Hematopoietic multipotent progenitor cell (in vitro differentiated cells): ENCODE measurements around the gene AGRP. TPM values are rescaled to one million over a fixed set of nuclear protein-coding genes. Genes with fewer than 3 reads are reported as not detected.

Source experiments
- DNase-seq, 3 donors: peaks; one replicate each; pipeline ENCODE4 v3.0.0-alpha.2; 2011 to 2015; ENCODE audit warnings: low read depth in 2 of 3, low spot score in 2 of 3
- total RNA-seq: library from RNA; depleted of rRNA; stranded (reverse); fragments of >200 nt; gene quantifications from one replicate; pipeline ENCODE4 v1.2.3, GENCODE V29; 2012

AGRP gene
- total RNA-seq, 1 donor, result not detected

DNA sequence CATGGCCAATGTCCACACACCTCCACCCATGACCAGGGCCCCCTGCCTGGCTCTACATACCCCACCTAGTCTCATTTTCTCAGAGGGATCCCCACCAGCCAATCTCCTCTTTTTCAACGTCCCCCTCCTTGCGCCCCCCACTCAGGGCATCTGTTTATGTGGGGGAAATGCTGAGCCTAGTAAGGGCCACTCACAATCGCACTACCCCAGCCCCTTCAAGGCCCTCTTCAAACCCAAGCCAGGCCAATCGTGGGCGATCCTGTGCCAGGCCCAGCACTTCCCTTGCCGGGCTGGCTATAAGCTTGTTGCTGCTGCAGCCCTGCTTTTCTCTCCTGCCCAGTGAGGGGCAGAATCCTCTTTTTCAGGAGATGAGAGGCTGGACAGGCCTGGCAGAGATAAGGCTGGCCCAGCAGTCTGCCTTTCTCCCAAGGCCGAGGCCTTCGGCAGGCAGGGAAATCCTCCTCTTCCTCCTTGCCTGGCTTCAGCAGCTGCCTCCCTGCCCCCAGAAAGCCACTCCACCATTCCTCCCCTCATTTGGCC lies 36.3 kb downstream of the AGRP start:
- DNase-seq, result no peak

DNA sequence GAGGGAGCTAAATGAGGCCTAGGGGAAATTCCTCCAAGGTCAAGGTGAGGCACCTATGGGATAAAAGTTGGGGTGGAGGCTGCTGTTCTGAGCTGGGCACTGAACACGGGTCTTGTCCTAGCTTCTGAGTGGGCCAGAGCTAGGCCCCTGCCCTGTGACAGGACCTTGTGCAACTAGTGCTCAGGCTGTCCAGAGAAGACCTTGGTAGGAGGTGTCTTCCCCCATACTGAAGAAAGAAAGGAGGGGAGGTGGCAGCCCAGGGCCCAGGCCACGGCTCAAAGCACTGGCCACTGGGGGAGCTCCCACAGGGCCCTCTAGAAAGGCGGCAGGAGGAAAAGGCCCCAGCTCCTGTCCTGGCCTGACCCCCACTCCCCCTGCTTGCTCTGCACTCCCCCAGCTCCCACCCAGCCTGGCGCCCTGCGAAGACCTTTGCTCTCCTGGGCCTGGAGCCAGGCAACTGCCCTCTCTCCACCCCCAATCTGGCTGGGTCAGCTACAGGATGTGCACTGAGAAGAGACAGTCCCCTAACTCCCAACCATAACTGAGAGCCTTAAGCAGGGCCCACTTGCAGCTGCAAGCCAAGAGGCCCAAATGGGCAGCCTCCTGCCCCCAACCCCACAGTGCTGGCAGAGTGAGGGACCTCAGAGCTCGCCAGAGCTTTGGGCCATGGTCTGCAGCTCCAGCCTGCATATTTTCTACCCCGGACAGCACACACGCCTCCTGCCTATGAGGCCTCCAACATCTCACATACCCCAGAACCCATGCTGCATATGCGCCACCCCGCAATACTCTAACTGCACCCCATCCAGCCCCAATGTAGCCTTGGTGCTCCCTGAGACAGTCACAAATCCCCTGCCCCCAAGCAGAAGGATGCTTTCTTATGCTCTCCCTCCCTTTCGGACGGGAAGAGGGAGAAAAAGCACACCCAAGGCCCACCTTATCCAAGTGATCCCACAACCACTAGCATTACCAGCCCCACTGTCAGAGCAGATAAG lies 37.1 kb downstream of the AGRP start:
- no peak for DNase-seq

DNA sequence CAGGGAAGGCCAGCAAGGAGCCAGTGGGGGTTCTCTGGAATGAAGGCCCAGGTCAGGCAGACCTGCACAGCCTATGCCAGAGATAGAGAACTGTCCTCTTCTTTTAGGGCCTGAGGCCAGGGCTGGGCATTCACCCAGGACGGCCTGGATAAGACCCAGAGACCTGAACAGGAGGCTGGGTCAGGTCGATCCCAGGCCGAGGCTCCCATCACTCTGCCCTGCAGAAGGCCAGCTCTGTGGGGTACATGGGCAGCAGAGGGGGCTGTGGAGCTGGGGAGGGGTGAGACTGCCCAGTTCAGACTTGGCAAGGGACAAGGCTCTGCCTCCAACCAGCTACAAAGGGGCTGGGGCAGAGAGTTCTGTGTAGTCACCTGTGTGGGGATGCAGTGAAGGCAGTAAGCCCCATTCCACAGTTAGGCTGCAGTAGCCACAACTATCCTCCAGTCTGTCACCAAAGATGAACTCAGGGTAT lies 37.9 kb downstream of the AGRP start:
- DNase-seq, result no peak

DNA sequence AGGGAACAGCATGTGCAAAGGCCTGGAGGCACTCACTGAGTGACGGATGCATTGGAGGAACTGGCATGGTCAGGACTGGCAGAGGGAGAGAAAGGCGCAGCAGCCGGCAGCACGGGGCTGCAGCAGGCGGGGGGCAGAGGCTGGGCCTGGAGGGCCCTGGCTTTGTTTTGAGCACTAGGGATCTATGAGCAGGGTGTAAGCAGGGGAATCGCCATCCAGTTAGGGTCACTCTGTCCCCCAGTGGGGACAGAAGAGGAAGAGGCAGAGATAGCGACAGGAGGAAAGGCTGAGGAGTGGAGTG lies 38.3 kb downstream of the AGRP start:
- DNase-seq, result no peak

DNA sequence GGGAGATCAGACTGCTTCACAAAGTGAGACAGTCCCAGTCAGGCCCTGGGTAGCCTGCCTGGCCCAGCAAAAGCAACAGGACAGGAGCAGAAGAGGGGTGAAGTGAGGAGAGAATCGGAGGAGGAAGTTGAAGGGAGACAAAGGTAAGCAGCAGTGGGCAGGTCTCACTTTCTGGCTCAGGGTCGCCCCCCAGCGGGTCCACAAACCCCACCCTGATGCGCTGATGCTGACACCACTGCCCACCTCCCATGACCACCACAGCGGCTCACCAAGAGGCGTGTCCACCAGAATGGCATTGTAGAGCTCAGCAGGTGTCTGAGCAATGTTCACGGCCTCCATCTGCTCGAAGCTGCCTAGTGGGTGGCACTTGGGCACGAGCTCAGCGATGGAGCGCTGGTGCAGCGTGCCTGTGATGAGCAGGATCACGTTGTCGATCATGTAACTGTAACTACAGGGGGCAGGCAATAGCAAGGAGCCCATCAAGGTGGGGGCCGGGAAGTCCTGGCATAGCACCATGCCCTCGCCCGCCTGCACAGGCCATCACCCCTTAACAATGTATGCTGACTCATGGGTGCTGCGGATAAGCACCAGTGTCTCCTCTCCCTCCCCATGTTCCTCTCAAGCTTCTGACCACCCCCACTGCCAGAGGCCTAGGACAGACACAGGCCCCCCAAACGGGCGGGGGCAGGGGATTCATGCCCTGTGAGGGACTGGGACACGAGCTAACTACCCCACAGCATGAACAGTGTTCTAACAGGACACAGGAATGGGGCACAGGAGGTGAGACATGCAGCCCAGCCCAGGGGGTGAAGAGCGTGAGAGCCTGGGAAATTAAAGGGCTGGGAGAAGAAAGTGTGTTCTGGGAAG lies 38.9 kb downstream of the AGRP start:
- no peak for DNase-seq

DNA sequence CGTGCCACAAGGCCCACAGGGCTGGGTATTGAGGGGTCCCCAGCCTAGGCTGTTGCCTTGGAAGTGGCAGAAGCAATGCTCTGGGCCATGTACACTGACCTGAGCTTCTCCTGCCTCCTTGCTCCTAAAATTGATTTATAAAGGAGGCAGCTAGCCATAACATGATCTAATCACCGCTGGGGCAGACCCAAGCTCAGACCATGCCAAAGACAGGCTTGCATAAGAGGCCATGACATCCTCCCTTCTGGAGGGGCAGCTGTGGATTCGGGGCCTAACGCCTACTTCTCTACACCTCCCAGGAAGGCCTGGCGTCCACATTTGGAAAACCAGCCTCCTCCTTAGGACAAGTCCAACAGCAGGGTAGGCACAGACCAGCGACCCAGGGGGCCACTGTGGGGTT lies 40.1 kb downstream of the AGRP start:
- no peak for DNase-seq

DNA sequence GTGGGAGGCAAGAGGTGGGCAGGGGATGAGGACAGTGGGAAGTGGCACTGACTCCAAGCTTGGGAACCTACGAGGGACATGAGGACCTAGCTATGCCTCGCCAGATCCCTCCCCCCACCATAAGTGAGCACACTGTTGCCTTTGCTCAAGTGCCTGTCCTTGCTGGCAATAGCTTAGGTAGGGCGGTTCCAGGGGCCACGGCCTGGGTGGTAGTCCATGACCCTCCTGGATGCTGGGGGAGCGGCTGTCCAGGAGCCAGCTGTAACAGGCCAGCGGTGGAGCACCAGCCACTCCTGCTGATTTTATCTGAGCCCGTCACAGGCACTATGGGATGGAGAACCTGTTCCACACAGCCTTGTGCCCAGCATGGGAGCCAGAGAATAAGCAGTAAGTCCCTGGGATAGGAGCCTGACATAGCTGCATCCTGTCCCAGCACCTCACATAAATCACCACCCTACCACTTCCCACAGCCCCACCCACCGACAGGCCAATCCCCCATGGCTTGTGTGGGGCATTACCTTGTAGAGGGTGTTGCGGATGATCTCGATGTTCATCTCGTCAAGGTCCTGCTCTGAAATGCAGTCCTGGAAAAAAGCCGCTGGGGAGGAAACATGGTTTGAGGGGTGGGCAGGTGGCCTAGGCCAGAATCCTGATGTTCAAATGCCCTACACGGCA lies 40.6 kb downstream of the AGRP start:
- DNase-seq, result no peak

DNA sequence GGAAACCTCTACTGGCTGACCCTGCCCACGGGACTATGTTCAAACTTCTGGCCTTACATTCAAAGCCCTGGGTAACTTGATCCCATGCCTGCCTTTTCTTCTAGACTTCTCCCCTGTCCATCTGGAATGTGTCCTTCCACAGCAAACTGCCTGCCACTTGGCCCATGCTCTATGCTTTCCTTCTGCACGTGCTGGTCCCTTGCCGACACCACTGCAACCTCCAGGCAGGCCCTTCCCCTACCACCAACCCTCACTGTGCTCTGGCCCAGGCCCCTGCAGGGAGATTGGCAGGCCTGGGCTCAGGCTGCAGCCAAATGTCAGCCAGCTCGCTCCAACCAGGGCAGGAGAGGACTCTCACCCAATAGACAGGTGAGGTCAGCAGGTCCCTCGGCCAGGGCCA lies 41.4 kb downstream of the AGRP start:
- DNase-seq, result no peak

DNA sequence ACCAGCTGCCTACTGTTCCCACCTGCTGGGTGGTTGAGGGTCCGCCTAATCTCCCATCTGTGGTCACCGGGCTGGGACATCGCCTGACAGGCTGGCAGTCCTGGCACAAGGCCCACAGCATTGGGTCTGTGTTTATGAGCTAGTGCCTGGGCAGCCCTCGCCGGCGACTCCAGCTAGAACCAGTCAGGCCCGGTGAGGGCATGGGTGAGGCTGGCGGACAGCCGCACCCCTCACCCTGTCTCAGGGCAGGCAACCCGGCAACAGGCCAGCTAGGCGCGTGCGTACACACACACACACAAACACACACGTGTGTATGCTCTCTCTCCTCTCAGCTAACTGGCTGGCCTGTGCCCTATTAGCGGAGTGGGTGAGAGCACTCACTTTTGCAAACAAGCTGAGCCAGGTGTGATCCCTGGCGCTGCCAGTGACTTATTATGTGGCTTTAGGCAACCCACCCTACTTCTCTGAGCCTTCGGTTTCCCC lies 42.0 kb downstream of the AGRP start:
- DNase-seq, result peak in 2 of 3 donors; percentile 48 to 61

DNA sequence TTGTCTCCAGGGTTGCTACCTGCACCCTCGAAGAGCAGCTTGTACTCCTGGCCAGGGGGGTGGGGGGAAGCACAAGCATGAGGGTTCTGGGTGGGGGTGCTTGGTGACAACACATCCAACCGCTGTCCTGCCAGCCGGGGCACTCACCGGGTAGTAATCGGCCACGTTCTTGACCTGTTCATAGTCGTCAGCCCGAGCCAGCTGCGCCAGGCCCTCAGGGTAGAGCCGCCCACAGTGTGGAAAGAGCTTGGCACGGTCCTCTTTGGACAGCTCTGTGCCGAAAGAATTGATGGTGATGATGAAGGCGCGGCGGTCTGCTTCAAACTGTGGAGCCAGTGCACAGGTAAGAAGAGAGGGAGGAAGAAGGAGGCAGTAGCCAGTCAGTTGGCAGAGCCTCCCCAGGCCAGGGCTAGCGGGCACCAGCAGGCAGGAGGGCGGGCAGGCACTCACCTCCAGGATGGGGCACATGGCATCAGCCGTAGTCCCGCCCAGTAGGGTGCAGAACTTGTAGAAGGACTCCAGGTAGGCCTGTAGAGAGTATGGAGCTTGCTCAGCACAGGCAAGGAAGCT lies 44.4 kb downstream of the AGRP start:
- no peak for DNase-seq

DNA sequence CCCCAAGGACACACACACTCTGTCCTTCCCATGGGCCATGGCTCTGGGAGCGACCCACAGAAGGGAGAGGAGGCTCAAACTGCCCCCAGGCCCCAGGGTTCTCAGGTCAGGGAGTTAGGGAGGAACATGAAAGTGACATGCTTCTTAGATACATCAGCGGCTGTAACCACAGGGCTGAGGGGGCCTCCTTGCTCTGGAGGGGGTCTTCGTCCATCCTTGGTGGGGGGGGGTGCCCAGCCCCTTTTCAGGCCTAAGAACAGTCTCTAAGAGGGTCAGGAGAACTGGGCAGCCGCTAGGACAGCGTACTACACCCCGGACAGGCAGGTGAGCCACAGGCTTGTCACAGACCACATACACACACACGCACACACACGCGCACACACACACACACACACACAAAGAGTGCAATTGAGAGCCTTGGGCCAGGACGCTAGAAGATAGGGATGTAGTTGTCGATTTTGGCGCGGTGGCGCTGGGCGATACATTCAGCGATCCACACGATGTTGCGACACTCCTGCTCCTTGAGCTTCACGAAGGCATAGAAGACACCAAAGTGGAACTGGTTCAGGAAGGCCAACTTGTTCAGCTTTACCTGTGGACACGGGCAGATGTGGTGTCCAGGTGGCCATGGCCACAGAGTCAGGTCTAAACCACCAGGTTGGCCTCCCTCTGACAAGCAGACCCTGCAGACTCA lies 45.1 kb downstream of the AGRP start:
- no peak for DNase-seq

DNA sequence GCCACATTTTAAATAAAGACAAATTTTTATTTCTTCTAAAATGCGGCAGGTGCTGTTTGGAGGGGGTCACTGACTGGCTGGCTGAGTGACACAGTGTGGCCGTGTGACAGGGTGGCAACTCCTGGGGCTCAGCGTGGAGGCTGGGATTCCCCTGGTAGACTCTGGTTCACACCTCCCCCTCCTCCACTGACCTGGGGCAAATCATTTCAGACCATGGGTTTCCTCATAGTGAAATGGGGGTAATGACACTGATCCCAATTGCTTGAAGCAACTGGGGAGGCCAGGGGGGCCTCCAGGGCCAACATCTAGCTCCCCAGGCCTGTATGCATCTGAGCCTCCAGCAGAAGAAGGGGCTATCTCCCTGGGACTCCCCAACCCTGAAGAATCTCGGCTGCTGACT lies 45.8 kb downstream of the AGRP start:
- no peak for DNase-seq

DNA sequence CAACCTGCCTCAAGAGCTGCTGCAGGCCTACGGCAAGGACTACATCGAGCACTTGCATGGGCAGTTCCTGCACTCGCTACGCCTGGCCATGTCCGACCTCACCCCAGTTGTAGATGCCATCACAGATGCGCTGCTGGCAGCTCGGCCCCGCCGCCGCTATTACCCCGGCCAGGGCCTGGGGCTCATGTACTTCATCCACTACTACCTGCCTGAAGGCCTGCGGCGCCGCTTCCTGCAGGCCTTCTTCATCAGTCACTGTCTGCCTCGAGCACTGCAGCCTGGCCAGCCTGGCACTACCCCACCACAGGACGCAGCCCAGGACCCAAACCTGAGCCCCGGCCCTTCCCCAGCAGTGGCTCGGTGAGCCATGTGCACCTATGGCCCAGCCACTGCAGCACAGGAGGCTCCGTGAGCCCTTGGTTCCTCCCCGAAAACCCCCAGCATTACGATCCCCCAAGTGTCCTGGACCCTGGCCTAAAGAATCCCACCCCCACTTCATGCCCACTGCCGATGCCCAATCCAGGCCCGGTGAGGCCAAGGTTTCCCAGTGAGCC lies 46.6 kb downstream of the AGRP start:
- no peak for DNase-seq

DNA sequence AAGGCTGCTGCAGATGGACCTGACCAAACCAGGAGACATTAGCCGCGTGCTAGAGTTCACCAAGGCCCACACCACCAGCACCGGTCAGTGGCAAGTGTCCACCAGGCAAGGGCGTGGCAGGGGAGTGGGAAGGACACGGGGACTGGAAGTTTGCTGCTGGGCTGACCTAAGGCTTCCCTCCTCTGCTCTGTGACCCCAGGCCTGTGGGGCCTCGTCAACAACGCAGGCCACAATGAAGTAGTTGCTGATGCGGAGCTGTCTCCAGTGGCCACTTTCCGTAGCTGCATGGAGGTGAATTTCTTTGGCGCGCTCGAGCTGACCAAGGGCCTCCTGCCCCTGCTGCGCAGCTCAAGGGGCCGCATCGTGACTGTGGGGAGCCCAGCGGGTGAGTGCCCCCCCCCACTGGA lies 47.6 kb downstream of the AGRP start:
- no peak for DNase-seq

DNA sequence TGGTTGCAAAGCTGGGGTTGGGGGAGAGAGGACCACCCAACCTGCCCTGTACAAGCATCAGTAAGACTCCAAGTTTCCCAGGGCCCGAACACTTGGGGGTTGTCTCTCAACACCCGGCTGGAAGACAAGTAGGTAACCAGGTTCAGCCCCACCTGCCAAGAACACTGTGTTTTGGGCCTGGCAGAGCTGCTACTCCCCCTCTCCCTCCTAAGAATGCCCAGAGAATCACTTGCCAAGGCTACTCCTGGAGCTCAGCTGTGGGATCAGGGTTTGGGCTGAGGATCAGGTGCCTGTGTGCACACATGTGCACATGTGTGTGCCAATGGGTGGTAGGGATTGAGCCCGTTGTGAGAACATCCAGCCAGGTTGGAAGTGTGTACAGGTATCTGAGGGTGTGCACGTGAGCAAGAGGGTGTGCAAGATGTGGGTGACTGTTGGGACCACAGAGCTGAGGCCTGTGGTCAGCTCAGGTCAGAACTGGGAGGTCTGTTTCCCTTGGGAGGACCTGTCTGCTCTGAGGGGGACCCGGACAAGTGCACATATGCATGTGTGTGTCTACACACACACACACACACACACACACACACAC lies 50.1 kb downstream of the AGRP start:
- no peak for DNase-seq
